ENCODE data around the gene TMEM19.
A peak's percentile ranks its signal among the peaks of the same experiment; 100 is the strongest.
"Not testable (repeated sequence)": the region's sequence is repeated elsewhere in the genome, so short reads cannot be mapped to it uniquely, and the experiment has no call there.

TMEM19 gene

GRCh38 chr12:71682466-71682865, 3.4 kb upstream of the TMEM19 start:
- no peak overlapping the region for H3K27ac ChIP-seq
- no peak for TF ChIP-seq Cebpa-rat (IDR thresholded peaks at IDR 0.05)

DNA sequence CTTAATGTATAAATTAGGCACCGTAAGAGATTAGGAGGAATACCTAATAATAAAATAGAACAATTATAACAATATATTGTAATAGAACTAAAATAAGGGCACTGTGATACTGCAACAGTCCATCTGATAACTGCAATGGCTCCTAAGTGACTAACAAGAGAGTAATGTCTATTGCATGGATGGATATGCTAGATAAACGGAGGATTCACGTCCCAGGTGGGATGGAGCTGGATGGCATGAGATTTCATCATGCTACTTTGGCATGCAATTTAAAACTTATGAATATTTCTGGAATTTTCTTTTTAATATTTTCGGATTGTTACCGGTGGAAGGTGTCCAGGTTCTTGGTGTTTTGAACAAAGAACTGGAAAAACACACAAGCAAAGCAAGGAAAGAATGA, 2.2 kb upstream of the TMEM19 start:
- Histone ChIP-seq H3K27me3 (no peaks in the 10 kb centered on the region), H4K20me1 (no peaks in the 10 kb centered on the region), H3K9ac (no peak overlapping the region), H3K4me3 (no peak overlapping the region), H3K4me2 (no peak overlapping the region), H3K9me3 (replicated peaks in 1 of 11) (no peaks in the 10 kb centered on the region), H3K27ac (no peak overlapping the region), H3K36me3 (no peaks in the 10 kb centered on the region), H3K4me1 (peaks cover 23 to 30% (median 26%) of the 10 kb centered on the region in 10 experiments)
- no peak for TF ChIP-seq Cebpa-rat (IDR thresholded peaks at IDR 0.05)

More at GRCh38 chr12:71682466-71682865, 3.4 kb upstream of the TMEM19 start:
- Histone ChIP-seq H3K36me3 (no peaks in the 10 kb centered on the region), H3K4me3 (no peak overlapping the region), H3K9me3 (replicated peaks in 1 of 11) (no peaks in the 10 kb centered on the region), H3K4me1 (peaks cover 11 to 20% (median 14%) of the 10 kb centered on the region in 10 experiments), H4K20me1 (no peaks in the 10 kb centered on the region), H3K9ac (no peak overlapping the region), H3K4me2 (no peak overlapping the region), H3K27me3 (no peaks in the 10 kb centered on the region)

DNA sequence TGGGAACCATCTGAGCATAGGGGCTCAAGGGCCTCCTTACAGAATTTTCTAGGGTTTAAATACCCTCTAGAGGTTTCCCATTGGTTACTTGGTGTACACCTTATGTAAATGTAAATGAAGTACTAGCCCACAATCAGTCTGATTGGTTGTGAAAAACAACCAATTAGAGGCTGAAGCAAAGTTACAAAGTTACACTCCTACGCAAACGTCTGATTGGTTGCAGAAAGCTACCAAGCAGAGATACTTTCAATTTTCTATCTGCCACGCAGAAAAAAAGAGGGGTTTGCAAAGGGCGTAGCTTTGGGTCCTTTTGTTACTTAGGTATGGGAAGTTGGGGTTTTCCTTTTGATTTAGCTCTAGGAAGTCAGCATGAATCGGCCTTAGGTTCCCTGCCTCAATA, 1.8 kb upstream of the TMEM19 start:
- H3K4me1 ChIP-seq = peaks cover 27 to 34% (median 30%) of the 10 kb centered on the region in 10 experiments
- no peak overlapping the region for H3K9ac ChIP-seq
- H4K20me1 ChIP-seq = no peaks in the 10 kb centered on the region
- no peak for TF ChIP-seq Cebpa-rat (IDR thresholded peaks at IDR 0.05)
- no peak overlapping the region for H3K4me2 ChIP-seq
- no peaks in the 10 kb centered on the region for H3K9me3 ChIP-seq (replicated peaks in 1 of 11)
- H3K27ac ChIP-seq = no peak overlapping the region
- H3K27me3 ChIP-seq = no peaks in the 10 kb centered on the region
- H3K36me3 ChIP-seq = no peaks in the 10 kb centered on the region
- H3K4me3 ChIP-seq = no peak overlapping the region

DNA sequence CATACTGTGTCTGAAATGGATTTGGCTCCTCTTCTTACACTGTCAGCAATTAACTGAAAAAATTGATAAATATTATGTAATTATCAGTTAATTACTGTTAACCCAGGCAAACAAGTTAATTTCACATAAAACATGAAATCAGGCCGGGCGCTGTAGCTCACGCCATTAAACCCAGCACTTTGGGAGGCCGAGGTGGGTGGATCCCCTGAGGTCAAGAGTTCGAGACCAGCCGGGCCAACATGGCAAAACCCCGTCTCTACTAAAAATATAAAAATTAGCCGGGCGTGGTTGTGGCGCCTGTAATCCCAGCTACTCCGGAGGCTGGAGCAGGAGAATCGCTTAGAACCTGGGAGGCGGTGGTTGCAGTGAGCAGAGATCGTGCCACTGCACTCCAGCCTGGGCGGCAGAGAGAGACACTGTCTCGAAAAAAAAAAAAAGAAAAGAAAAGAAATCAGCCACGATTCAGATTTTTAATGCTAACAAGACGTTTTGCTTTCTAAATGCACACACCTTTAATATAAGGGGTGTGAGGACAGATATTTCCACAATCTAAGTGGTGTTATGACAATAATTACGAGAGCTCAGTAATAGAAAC, 473 bp upstream of the TMEM19 start:
- Histone ChIP-seq H3K27me3 (no peaks in the 10 kb centered on the region), H3K4me1 (peaks cover 28 to 38% (median 33%) of the 10 kb centered on the region in 10 experiments), H3K9me3 (replicated peaks in 1 of 11) (no peaks in the 10 kb centered on the region), H3K9ac (peak overlapping the region; percentile 76 to 88 (median 85)), H3K4me3 (peak overlapping the region; percentile 61 to 75 (median 70)), H3K4me2 (peak overlapping the region; percentile 78 to 95 (median 89)), H4K20me1 (no peaks in the 10 kb centered on the region), H3K27ac (peak overlapping the region; percentile 35 to 93 (median 85); a peak in 19 of 22 replicates), H3K36me3 (peaks cover 0 to 6% (median 4%) of the 10 kb centered on the region in 11 experiments; a peak in 5 of 22 replicates)
- no peak for TF ChIP-seq Cebpa-rat (IDR thresholded peaks at IDR 0.05)

- no peaks in the 10 kb centered on the region for H4K20me1 ChIP-seq
- H3K9me3 ChIP-seq (replicated peaks in 1 of 11) = no peaks in the 10 kb centered on the region
- peak overlapping the region; percentile 76 to 88 (median 85) for H3K9ac ChIP-seq
- H3K27me3 ChIP-seq = no peaks in the 10 kb centered on the region
- TF ChIP-seq Cebpa-rat (IDR thresholded peaks at IDR 0.05) = no peak
- H3K27ac ChIP-seq = peak overlapping the region; percentile 35 to 93 (median 85); a peak in 21 of 22 replicates
- H3K4me1 ChIP-seq = peaks cover 28 to 38% (median 33%) of the 10 kb centered on the region in 10 experiments
- H3K4me3 ChIP-seq = peak overlapping the region; percentile 61 to 75 (median 70)
- peak overlapping the region; percentile 78 to 99 (median 94) for H3K4me2 ChIP-seq
- H3K36me3 ChIP-seq = peaks cover 0 to 15% (median 9%) of the 10 kb centered on the region in 11 experiments; a peak in 6 of 22 replicates
These were observed 760 bp downstream of the TMEM19 start for GRCh38 chr12:71686658-71687025.

DNA sequence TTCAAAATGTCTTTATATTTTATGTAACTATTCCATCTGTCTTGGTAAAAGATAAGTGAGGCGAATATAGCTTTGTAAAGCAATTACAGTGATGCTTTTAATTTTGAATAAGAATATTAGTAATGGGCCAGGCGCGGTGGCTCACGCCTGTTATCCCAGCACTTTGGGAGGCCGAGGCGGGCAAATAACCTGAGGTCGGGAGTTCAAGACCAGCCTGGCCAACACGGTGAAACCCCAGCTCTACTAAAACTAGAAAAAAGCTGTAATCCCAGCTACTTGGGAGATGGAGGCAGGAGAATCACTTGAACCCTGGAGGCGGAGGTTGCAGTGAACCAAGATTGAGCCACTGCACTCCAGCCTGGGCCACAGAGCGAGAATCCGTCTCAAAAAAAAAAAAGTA, 1.3 kb downstream of the TMEM19 start:
- not testable (repeated sequence) for H3K27me3 ChIP-seq; H4K20me1 ChIP-seq; H3K9me3 ChIP-seq (replicated peaks in 1 of 11)
- H3K4me3 ChIP-seq = peak overlapping the region; percentile 61 to 75 (median 70)
- peak overlapping the region; percentile 35 to 93 (median 85); a peak in 21 of 22 replicates for H3K27ac ChIP-seq
- H3K36me3 ChIP-seq = peaks cover 0 to 16% (median 9%) of the 10 kb centered on the region in 11 experiments; a peak in 6 of 22 replicates
- H3K4me2 ChIP-seq = peak overlapping the region; percentile 78 to 99 (median 94)
- peaks cover 28 to 36% (median 33%) of the 10 kb centered on the region in 10 experiments for H3K4me1 ChIP-seq
- peak overlapping the region; percentile 76 to 88 (median 85) for H3K9ac ChIP-seq

GRCh38 chr12:71688961-71689570, 3.2 kb downstream of the TMEM19 start:
- TF ChIP-seq Cebpa-rat (IDR thresholded peaks at IDR 0.05) = no peak
- Histone ChIP-seq H4K20me1 (no peaks in the 10 kb centered on the region), H3K9ac (no peak overlapping the region), H3K27ac (peak overlapping the region in 1 of 11 experiments; percentile 88; a peak in 1 of 22 replicates), H3K4me3 (no peak overlapping the region), H3K9me3 (replicated peaks in 1 of 11) (no peaks in the 10 kb centered on the region), H3K36me3 (peaks cover 0 to 27% (median 10%) of the 10 kb centered on the region in 11 experiments; a peak in 7 of 22 replicates), H3K27me3 (no peaks in the 10 kb centered on the region), H3K4me1 (peaks cover 33 to 49% (median 41%) of the 10 kb centered on the region in 10 experiments), H3K4me2 (peak overlapping the region in 10 of 11 experiments; percentile 78 to 99 (median 94); a peak in 16 of 22 replicates)

DNA sequence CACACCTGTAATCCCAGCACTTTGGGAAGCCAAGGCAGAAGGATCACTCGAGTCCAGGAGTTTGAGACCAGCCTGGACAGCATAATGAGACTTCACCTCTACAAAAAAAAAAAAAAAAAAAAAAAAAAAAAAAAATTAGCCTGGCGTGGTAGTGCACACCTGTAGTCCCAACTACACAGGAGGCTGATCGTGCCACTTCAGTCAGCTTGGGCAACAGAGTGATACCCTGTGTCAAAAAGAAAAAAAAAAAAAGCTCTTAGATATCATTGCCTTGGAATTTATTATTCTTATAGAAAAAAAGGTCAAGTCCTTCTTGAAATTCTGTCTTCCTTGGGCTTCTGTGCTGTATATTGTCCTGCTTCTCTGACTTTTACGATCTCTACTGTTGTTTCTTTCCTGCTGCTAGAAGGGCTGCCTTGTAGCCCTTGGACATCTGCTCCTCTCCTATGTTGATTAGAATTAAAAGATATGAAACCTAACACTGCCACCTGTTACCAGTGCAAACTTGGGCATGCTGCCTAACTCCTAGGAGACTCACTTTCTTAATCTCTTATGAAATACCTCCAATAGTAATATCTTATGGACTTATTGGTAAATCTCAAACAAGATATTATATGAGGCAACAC, 5.7 kb downstream of the TMEM19 start:
- Histone ChIP-seq H3K4me3 (no peak overlapping the region), H3K36me3 (peaks cover 5 to 39% (median 18%) of the 10 kb centered on the region in 11 experiments), H3K27ac (no peak overlapping the region)

DNA sequence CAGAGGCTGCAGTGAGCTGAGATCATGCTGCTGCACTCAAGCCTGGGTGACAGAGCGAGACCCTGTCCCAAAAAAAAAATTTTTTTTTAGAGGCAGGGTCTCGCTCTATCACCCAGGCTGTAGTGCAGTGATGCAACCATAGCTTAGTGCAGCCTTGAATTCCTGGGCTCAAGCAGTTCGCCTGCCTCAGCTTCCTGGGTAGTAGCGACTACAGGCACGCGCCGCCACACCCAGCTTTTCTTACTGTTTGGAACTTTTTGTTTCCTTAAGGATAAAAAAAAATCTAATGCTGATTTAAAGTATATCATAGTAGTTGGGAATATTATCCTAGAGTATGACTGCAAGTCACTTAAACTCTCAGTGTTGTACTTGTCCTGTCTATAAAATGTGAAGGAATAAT, 7.2 kb downstream of the TMEM19 start:
- Histone ChIP-seq H3K4me3 (no peak overlapping the region), H3K27ac (no peak overlapping the region), H3K4me2 (peak overlapping the region in 3 of 11 experiments; percentile 52 to 63 (median 59); a peak in 5 of 22 replicates)

More for the DNA sequence above, 5.7 kb downstream of the TMEM19 start:
- no peak for TF ChIP-seq Cebpa-rat (IDR thresholded peaks at IDR 0.05)
- Histone ChIP-seq H3K4me2 (no peak overlapping the region), H3K9ac (no peak overlapping the region), H3K9me3 (replicated peaks in 1 of 11) (0 out of 22 replicates have a peak, but pooled peaks cover 0 to 3% (median 0%) of the 10 kb centered on the region in 11 experiments), H3K27me3 (no peaks in the 10 kb centered on the region), H3K4me1 (peaks cover 28 to 53% (median 46%) of the 10 kb centered on the region in 10 experiments), H4K20me1 (no peaks in the 10 kb centered on the region)

DNA sequence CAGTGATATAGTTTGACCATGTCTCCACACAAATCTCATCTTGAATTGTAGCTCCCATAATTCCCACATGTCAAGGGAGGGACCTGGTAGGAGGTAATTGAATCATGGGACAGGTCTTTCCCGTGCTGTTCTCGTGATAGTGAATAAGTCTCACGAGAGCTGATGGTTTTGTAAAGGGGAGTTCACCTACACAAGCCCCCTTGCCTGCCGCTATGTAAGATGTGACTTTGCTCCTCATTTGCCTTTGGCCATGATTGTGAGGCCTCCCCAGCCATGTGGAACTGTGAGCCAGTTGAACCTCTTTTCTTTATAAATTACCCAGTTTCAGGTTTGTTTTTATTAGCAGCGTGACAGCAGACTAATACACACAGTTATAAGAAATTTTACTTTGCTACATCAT, 7.8 kb downstream of the TMEM19 start:
- Histone ChIP-seq H3K4me1 (peaks cover 10 to 32% (median 26%) of the 10 kb centered on the region in 10 experiments), H3K36me3 (peaks cover 25 to 59% (median 39%) of the 10 kb centered on the region in 11 experiments), H3K4me2 (peak overlapping the region in 8 of 11 experiments; percentile 20 to 72 (median 56); a peak in 13 of 22 replicates)
- H3K4me3 ChIP-seq; H4K20me1 ChIP-seq; H3K9ac ChIP-seq; H3K27me3 ChIP-seq; H3K9me3 ChIP-seq (replicated peaks in 1 of 11); H3K27ac ChIP-seq: not testable (repeated sequence)

More for the DNA sequence above, 7.2 kb downstream of the TMEM19 start:
- 0 out of 22 replicates have a peak, but pooled peaks cover 0 to 3% (median 0%) of the 10 kb centered on the region in 11 experiments for H3K9me3 ChIP-seq (replicated peaks in 1 of 11)
- no peaks in the 10 kb centered on the region for H3K27me3 ChIP-seq
- H3K4me1 ChIP-seq = peaks cover 15 to 37% (median 31%) of the 10 kb centered on the region in 10 experiments
- no peaks in the 10 kb centered on the region for H4K20me1 ChIP-seq
- TF ChIP-seq Cebpa-rat (IDR thresholded peaks at IDR 0.05) = no peak
- peaks cover 20 to 54% (median 33%) of the 10 kb centered on the region in 11 experiments for H3K36me3 ChIP-seq
- H3K9ac ChIP-seq = no peak overlapping the region

All from BLaER1 treated with 17β-estradiol and CSF1 and Interleukin-3, amounts not matched to agents 10 nM and 100 nM (cell line).